Vagina (tissue), 2 donors: ENCODE results near the gene ASTL.

Experiments
- CTCF ChIP-seq, 3 experiments: fragments of 450-650 bp in 2 of 3; fragments of 200-600 bp in 1 of 3; sonication (generic) in 1 of 3; IDR thresholded peaks; one replicate each; pipeline ENCODE4 v1.5.1; 2017 to 2019; ENCODE audit warnings: antibody characterized with exemption in 3 of 3, mild to moderate bottlenecking in 2 of 3, moderate library complexity in 2 of 3
- POLR2A ChIP-seq, 2 donors: fragments of 450-650 bp; IDR thresholded peaks; one replicate each; pipeline ENCODE4 v1.6.1; 2017; ENCODE audit warnings: antibody characterized with exemption in 2 of 2, mild to moderate bottlenecking in 2 of 2, moderate library complexity in 2 of 2

GRCh38 chr2:96083989-96084857 is 54.1 kb downstream of the ASTL start:
- TF ChIP-seq POLR2A (IDR thresholded peaks at IDR 0.05) (no peak), CTCF (IDR thresholded peaks at IDR 0.05) (no peak)
